Measurements from ENCODE around the gene ACAP2. TPM values are rescaled to one million over a fixed set of nuclear protein-coding genes. Genes with fewer than 3 reads are reported as not detected.
A peak's percentile ranks its signal among the peaks of the same experiment; 100 is the strongest.
"Not testable (repeated sequence)": the region's sequence is repeated elsewhere in the genome, so short reads cannot be mapped to it uniquely, and the experiment has no call there.

Gene ACAP2
- total RNA-seq, 1 donor from 2014 or later = 12.8 TPM

GRCh38 chr3:195319060-195319459 is 123.8 kb downstream of the ACAP2 start:
- intact Hi-C loops (cut with DNase I) = no loop called here
- DNase-seq = no peak
- ATAC-seq (ENCODE audit: poor library complexity) = no peak

- ATAC-seq (ENCODE audit: poor library complexity) (no peak), DNase-seq (no peak)
- intact Hi-C loops (cut with DNase I) = no loop called here
Measured at GRCh38 chr3:195312714-195313113, 130.1 kb downstream of the ACAP2 start.

GRCh38 chr3:195307711-195308110 is 135.1 kb downstream of the ACAP2 start:
- ATAC-seq (ENCODE audit: poor library complexity) (no peak), DNase-seq (no peak)
- intact Hi-C loops (cut with DNase I) = no loop called here

GRCh38 chr3:195306369-195306768 is 136.5 kb downstream of the ACAP2 start:
- DNase-seq = no peak
- intact Hi-C loops (cut with DNase I) = no loop called here
- ATAC-seq (ENCODE audit: poor library complexity) = no peak

GRCh38 chr3:195302431-195302830 is 140.4 kb downstream of the ACAP2 start:
- DNase-seq (no peak), ATAC-seq (ENCODE audit: poor library complexity) (no peak)

GRCh38 chr3:195297446-195297845 is 145.4 kb downstream of the ACAP2 start:
- intact Hi-C loops (cut with DNase I) = no loop called here
- no peak for ATAC-seq (ENCODE audit: poor library complexity)
- DNase-seq = no peak

More at GRCh38 chr3:195302431-195302830, 140.4 kb downstream of the ACAP2 start:
- intact Hi-C loops (cut with DNase I) = no loop called here

- DNase-seq (no peak), ATAC-seq (ENCODE audit: poor library complexity) (no peak)
- intact Hi-C loops (cut with DNase I) = no loop called here
Measured at GRCh38 chr3:195296662-195297061, 146.2 kb downstream of the ACAP2 start.

- ATAC-seq (ENCODE audit: poor library complexity) (no peak), DNase-seq (no peak)
- intact Hi-C loops (cut with DNase I) = no loop called here
Measured at GRCh38 chr3:195291121-195291520, 151.7 kb downstream of the ACAP2 start.

- DNase-seq; ATAC-seq (ENCODE audit: poor library complexity); intact Hi-C loops (cut with DNase I): not testable (repeated sequence)
Measured at GRCh38 chr3:195290643-195291042, 152.2 kb downstream of the ACAP2 start.

- DNase-seq (no peak), ATAC-seq (ENCODE audit: poor library complexity) (no peak)
- intact Hi-C loops (cut with DNase I) = no loop called here
Measured at GRCh38 chr3:195286115-195286872, 156.5 kb downstream of the ACAP2 start.

GRCh38 chr3:195285372-195285771 is 157.4 kb downstream of the ACAP2 start:
- no peak for DNase-seq
- ATAC-seq (ENCODE audit: poor library complexity) = no peak
- intact Hi-C loops (cut with DNase I) = no loop called here

GRCh38 chr3:195284842-195285241 is 158.0 kb downstream of the ACAP2 start:
- ATAC-seq (ENCODE audit: poor library complexity) (no peak), DNase-seq (no peak)
- intact Hi-C loops (cut with DNase I) = no loop called here

- DNase-seq (no peak), ATAC-seq (ENCODE audit: poor library complexity) (no peak)
- intact Hi-C loops (cut with DNase I) = no loop called here
Measured at GRCh38 chr3:195282961-195283360, 159.9 kb downstream of the ACAP2 start.

- ATAC-seq (ENCODE audit: poor library complexity) (no peak), DNase-seq (no peak)
- intact Hi-C loops (cut with DNase I) = loop anchor here (2.0 kb wide), 1 partner anchor 244 kb away; no protein-coding TSS in a partner anchor
Measured at GRCh38 chr3:195274259-195274966, 168.4 kb downstream of the ACAP2 start.

- intact Hi-C loops (cut with DNase I) = no loop called here
- DNase-seq (peak; percentile 91), ATAC-seq (ENCODE audit: poor library complexity) (peak; percentile 90)
Measured at GRCh38 chr3:195271410-195272243, 171.2 kb downstream of the ACAP2 start.

- intact Hi-C loops (cut with DNase I) = no loop called here
- ATAC-seq (ENCODE audit: poor library complexity) = peak; percentile 98
Measured at GRCh38 chr3:195270817-195271409, 171.9 kb downstream of the ACAP2 start, which contains the start of gene XXYLT1. XXYLT1 (minus strand) TSS chr3:195271159; CDS start chr3:195271058, 101 bp downstream.

GRCh38 chr3:195270079-195270816 is 172.6 kb downstream of the ACAP2 start:
- DNase-seq (no peak), ATAC-seq (ENCODE audit: poor library complexity) (peak; percentile 10)
- intact Hi-C loops (cut with DNase I) = no loop called here

More at GRCh38 chr3:195270817-195271409, 171.9 kb downstream of the ACAP2 start, which contains the start of gene XXYLT1:
- peak; percentile 95 for DNase-seq
